HUES64 (cell line): ENCODE results near the gene TBC1D22A.

Source experiments
- H3K27ac ChIP-seq: 2 replicates; pipeline ENCODE4 v1.7.0; 2013; ENCODE audit warnings: low read depth, low read length, inconsistent platforms
- H3K27me3 ChIP-seq: 2 replicates; pipeline ENCODE4 v1.6.1; 2013; ENCODE audit warnings: mild to moderate bottlenecking, low read length; ENCODE audit not compliant: insufficient read depth
- H3K36me3 ChIP-seq: 2 replicates; pipeline ENCODE4 v1.6.1; 2013; ENCODE audit warnings: mild to moderate bottlenecking, low read length; ENCODE audit not compliant: insufficient read depth
- H3K4me1 ChIP-seq: 2 replicates; pipeline ENCODE4 v1.6.1; 2013; ENCODE audit warnings: mild to moderate bottlenecking, low read length, moderate library complexity; ENCODE audit not compliant: insufficient read depth
- H3K4me3 ChIP-seq: 2 replicates; pipeline ENCODE4 v1.5.1; 2013; ENCODE audit warnings: mild to moderate bottlenecking, low read length, moderate library complexity
- H3K9ac ChIP-seq: 2 replicates; pipeline ENCODE4 v1.6.1; 2013; ENCODE audit warnings: mild to moderate bottlenecking, low read depth, low read length
- H3K9me3 ChIP-seq: 2 replicates; pipeline ENCODE4 v1.6.1; 2013; ENCODE audit warnings: low read depth, low read length; ENCODE audit not compliant: insufficient read depth
- WGBS: fragments of 150-250, 120-280 bp; methylation state at CpG from one replicate; pipeline ENCODE4 v1.1.7; 2013; ENCODE audit warnings: missing lambda C conversion rate; 5-methylcytosine and 5-hydroxymethylcytosine counted together

The TBC1D22A gene

DNA sequence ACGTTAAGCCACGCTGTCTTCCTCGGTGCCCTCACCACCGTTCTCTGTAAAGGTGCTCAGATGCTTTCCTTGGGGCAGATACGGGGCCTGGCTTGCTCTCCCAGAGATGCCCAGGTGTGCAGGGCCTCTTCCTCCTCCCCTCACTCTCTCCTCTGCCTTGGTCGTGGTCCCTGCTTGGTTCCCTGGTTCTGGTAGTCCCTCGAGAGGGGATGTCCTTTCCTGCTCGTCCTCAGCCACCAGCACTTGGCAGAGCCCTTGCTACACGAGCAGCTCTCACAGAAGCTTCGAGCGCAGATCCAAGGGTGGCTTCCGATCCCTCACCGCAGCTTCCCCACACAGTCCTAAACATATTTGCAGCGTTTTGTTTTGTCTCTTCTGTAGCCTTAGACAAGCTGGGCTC lies 298.8 kb downstream of the TBC1D22A start:
- Histone ChIP-seq H3K9me3 (no peaks in the 10 kb centered on the region), H3K27ac (no peak overlapping the region), H3K4me3 (no peak overlapping the region), H3K4me1 (no peaks in the 10 kb centered on the region), H3K36me3 (no peaks in the 10 kb centered on the region), H3K9ac (no peak overlapping the region), H3K27me3 (no peaks in the 10 kb centered on the region)
- 95% methylated on average over 14 of the region's 14 CpGs for WGBS

DNA sequence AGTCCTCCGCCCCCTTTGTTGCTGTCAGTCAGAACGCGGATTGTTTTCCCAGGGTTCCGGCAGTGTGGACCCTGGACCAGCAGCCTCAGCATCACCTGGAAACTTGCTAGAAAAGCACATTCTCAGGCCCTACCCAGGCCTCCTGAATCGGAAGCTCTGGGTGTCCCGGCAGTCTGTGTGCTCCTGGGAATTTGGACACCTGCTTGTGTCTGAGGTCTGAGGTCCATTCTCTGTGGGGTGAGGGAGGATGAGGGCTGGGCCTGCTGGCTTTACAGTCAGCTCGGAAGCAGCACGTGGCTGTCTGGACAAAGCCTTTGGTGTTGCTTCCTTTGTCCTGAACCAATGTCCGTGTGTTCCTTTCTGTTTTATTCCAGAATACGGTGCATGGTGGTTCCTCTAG lies 299.7 kb downstream of the TBC1D22A start:
- Histone ChIP-seq H3K36me3 (no peaks in the 10 kb centered on the region), H3K4me1 (no peaks in the 10 kb centered on the region), H3K9me3 (no peaks in the 10 kb centered on the region), H3K27ac (no peak overlapping the region), H3K4me3 (no peak overlapping the region), H3K27me3 (no peaks in the 10 kb centered on the region), H3K9ac (no peak overlapping the region)
- WGBS: 96% methylated on average over 10 of the region's 10 CpGs

DNA sequence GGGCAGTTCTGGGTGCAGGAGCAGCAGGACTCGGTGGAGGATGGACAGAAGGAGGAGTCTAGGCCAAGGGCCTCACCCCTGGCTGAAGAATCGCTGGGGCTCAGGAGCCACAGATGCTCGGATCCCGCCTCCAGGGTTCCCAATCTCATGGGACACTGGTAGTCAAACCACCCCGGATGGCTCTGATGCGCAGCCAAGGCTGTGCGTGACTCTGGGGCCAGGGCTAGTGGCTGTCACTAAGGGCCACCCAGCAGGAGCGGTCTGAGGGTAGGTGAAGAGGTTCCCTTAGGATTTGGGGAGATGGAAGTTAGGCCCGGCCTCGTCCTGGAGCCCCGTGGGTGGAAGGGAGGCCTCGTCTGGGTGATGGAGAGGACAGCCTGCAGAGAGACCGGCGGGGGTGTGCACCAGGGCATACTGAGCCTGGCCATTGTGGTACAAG lies 300.6 kb downstream of the TBC1D22A start:
- Histone ChIP-seq H3K27ac (no peak overlapping the region), H3K4me3 (no peak overlapping the region), H3K4me1 (no peaks in the 10 kb centered on the region), H3K36me3 (no peaks in the 10 kb centered on the region), H3K9ac (no peak overlapping the region), H3K27me3 (no peaks in the 10 kb centered on the region), H3K9me3 (no peaks in the 10 kb centered on the region)
- 95% methylated on average over 14 of the region's 14 CpGs for WGBS

DNA sequence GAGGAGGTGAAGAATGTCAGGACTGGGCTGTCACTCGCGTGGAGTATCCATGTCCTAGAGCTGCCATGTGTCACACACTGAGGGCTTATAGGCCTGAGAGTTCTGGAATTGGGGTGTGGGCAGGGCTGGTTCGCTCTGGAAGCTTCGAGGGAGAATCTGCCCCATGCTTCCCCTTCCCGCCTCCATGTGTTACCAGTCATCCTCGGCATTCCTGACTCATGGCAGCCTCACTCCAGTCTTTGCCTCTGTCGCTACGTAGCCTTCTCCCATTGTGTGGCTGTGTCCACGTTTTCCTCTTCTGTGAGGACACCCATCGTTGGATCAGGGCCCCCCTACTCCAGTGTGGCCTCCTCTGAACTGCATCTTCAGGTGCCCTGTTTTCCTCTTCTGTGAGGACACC lies 301.2 kb downstream of the TBC1D22A start:
- Histone ChIP-seq H3K27me3 (no peaks in the 10 kb centered on the region), H3K9ac (no peak overlapping the region), H3K27ac (no peak overlapping the region), H3K4me1 (no peaks in the 10 kb centered on the region), H3K36me3 (no peaks in the 10 kb centered on the region), H3K9me3 (no peaks in the 10 kb centered on the region), H3K4me3 (no peak overlapping the region)
- WGBS: 94% methylated on average over 10 of the region's 10 CpGs

DNA sequence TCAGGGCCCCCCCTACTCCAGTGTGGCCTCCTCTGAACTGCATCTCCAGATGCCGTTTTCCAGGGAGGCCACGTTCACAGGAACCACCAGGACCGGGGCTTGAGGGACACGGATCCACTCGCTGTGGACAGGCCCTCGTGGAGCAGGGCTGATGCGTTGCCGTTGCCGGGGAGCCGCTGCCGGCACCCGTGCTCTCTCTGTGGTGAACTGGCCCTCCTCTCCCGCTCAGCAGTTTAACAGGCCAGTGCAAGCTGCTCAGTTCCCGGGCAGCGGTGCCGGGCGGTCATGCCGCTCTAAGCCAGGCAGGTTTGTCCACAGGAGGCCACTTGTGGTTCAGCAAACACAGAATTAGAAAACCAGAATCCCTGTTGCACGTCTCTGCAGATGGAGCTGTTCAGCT lies 301.6 kb downstream of the TBC1D22A start:
- no peaks in the 10 kb centered on the region for H3K27me3 ChIP-seq
- H3K4me1 ChIP-seq: no peaks in the 10 kb centered on the region
- no peak overlapping the region for H3K4me3 ChIP-seq
- no peak overlapping the region for H3K27ac ChIP-seq
- no peak overlapping the region for H3K9ac ChIP-seq
- 96% methylated on average over 19 of the region's 19 CpGs for WGBS
- H3K9me3 ChIP-seq: no peaks in the 10 kb centered on the region
- no peaks in the 10 kb centered on the region for H3K36me3 ChIP-seq

DNA sequence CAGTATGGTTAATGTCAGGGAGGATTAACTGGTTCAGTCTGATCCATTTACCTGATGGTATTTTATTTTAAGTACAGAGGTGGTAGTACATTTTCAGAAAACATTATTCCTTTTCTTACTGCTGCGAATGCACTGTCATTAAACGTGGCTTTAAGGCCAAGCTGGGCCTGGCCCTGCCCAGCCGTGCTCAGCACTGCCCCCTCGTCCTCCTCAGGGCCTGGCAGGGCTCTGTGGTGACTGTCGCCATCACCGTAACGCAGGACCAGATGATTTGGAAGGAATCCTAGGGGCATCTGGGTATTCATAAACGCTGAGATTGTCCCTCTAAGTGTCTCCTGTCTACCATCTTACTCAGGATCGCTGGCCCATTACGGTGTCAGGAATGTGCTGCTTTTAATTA lies 302.0 kb downstream of the TBC1D22A start:
- WGBS: 90% methylated on average over 10 of the region's 10 CpGs

DNA sequence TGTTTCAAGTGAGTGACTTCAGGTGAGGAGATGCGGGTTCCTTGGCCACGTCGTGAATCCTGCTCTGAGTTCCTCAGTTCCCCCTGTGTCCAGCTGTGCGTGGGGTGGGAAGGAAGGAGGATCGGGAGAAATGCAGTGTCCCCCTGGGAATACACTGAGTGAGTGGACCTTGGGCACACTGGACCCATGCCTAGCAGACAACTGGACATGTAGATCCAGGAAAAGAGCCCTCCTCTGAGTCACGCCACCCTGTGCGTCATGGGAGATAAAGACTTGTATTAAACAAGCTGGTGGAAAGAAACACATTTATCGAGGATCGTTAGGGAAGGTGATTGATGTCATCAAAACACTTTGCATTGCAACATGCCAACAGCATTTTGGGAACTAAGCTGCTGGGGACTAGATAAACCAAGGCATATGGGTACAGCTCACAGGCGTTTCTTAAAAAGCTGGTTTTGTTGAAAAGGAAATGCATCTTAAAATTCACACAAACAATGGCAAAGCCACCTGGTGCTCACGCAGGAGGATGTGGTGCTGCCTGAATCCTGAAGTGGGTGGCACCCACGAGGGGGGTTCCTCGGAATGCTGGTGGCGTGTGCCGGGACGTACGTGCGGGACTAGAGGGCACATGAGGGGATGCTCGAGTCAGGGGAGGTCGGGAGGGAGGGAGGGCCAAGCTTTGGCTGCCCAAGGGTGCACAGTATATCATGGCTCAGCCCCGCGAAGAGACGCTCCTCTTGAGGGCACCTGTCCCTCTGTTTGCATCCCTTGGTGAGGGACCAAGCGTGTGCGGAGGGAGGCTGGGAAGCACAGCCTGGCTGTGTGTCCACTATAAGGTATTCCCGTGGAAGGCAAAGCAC lies 303.5 kb downstream of the TBC1D22A start:
- WGBS: 95% methylated on average over 26 of the region's 26 CpGs

More for the DNA sequence above, 302.0 kb downstream of the TBC1D22A start:
- no peaks in the 10 kb centered on the region for H3K36me3 ChIP-seq
- no peak overlapping the region for H3K4me3 ChIP-seq
- H3K27me3 ChIP-seq: no peaks in the 10 kb centered on the region
- no peak overlapping the region for H3K27ac ChIP-seq
- H3K9ac ChIP-seq: no peak overlapping the region
- no peaks in the 10 kb centered on the region for H3K9me3 ChIP-seq
- no peaks in the 10 kb centered on the region for H3K4me1 ChIP-seq

DNA sequence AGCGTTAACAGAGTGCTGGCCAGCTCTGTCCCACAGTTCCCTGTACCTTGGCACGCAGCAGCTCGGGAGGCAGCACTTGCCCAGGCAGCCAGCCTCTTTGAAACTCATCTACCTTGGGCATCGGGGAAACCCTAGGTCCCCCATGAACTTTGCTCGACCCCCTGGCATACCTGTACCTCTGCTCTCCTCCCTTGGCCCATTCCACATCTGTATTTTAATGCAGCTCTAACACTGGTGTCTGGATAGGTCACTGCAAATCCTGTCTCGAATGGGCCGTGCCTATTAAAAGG lies 304.1 kb downstream of the TBC1D22A start:
- Histone ChIP-seq H3K9me3 (no peaks in the 10 kb centered on the region), H3K9ac (no peak overlapping the region), H3K4me1 (no peaks in the 10 kb centered on the region), H3K27me3 (no peaks in the 10 kb centered on the region), H3K27ac (no peak overlapping the region), H3K4me3 (no peak overlapping the region), H3K36me3 (no peaks in the 10 kb centered on the region)
- 94% methylated on average over 7 of the region's 7 CpGs for WGBS

More for the DNA sequence above, 303.5 kb downstream of the TBC1D22A start:
- Histone ChIP-seq H3K4me1 (no peaks in the 10 kb centered on the region), H3K36me3 (no peaks in the 10 kb centered on the region), H3K27ac (no peak overlapping the region), H3K9me3 (no peaks in the 10 kb centered on the region), H3K27me3 (no peaks in the 10 kb centered on the region), H3K4me3 (no peak overlapping the region), H3K9ac (no peak overlapping the region)

DNA sequence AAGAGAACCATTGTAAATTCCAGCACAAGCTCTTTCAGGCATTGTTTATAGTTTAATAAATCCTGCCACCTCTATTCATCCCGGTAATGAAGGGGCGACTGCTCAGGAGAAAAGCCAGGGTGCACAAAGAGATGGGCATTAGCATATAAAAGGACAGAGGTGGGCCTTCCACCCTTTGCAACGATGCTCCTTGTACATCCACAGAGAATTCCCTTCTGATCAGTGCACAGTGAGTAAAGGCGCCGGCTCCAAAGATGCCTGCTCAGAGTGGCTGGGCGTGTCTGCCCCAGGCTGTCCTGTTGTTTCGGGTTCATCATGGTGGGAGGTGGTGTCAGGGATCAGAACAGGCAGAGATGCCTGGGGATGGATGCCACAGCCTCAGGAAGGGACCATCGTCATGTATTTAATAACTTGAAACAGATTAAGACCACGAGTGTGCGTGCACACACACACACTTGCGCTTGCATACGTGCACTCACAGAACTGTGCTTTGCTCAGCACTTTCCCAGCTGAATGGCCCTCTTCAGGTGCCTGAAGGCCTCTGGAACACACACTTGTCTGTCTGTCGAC lies 305.0 kb downstream of the TBC1D22A start:
- no peak overlapping the region for H3K27ac ChIP-seq
- no peak overlapping the region for H3K4me3 ChIP-seq
- no peaks in the 10 kb centered on the region for H3K27me3 ChIP-seq
- H3K36me3 ChIP-seq: no peaks in the 10 kb centered on the region
- WGBS: 91% methylated on average over 13 of the region's 13 CpGs
- H3K9me3 ChIP-seq: no peaks in the 10 kb centered on the region
- H3K9ac ChIP-seq: no peak overlapping the region
- no peaks in the 10 kb centered on the region for H3K4me1 ChIP-seq

DNA sequence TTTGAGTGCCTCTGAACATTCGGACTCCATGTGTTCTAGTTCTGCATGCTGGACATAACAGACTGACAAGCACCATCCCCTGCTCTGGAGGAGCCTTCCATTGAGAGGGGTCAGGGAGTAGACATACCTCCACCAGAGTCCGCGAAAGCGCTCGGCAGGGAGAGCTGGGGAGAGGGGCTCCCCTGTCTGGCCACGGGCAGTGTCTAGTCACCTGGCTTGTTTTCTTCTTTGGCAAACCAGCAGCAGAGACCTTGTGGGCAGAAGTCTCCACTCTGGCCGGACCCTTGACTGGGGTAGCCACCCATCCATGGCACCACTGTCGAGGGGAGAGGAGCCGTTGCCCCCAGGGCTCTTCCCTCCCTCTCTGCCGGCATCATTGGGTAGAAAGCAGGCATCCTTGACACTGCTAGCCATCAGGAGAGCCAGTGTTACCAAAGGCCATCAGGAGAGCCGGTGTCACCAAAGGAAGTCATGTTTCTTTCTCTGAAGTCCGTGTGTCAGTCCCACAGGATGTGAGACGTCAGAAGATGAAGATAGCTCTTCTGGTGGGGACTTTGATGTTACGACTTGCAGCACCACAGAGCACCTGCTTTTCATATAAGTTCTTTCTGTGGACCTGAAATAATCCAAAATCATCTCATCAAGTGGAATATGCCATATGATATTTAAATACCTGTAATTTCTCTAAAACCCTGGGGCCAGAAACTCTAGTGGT lies 305.6 kb downstream of the TBC1D22A start:
- H3K27me3 ChIP-seq: no peaks in the 10 kb centered on the region
- no peak overlapping the region for H3K9ac ChIP-seq
- no peaks in the 10 kb centered on the region for H3K36me3 ChIP-seq
- H3K9me3 ChIP-seq: no peaks in the 10 kb centered on the region
- H3K27ac ChIP-seq: no peak overlapping the region
- WGBS: 94% methylated on average over 14 of the region's 14 CpGs
- H3K4me3 ChIP-seq: no peak overlapping the region
- no peaks in the 10 kb centered on the region for H3K4me1 ChIP-seq

DNA sequence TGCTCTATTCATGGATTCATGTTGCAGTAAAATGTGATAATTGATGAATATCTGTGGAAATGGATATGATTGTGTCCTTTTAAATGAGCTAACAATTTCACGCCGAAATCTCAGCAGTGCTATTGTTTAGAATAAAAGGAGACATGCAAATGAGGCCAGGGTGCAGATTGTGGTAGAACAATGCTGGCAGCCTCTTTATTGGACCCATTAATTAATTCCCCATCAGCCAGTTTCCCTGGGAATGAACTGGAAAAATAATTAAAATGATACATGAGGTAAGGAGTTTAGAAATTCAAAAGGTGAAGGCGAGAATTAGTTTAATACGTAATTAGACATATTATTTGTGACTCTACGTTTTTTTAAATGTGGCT lies 306.2 kb downstream of the TBC1D22A start:
- Histone ChIP-seq H3K4me3 (no peak overlapping the region), H3K27me3 (no peaks in the 10 kb centered on the region), H3K9ac (no peak overlapping the region), H3K36me3 (no peaks in the 10 kb centered on the region), H3K4me1 (no peaks in the 10 kb centered on the region), H3K9me3 (no peaks in the 10 kb centered on the region), H3K27ac (no peak overlapping the region)
- 95% methylated on average over 5 of the region's 5 CpGs for WGBS
